CD14-positive monocyte (primary cell): Measurements from ENCODE around the gene ZNF653. TPM values are rescaled to one million over a fixed set of nuclear protein-coding genes. Genes with fewer than 3 reads are reported as not detected.
A peak's percentile ranks its signal among the peaks of the same experiment; 100 is the strongest.

Source experiments
- DNase-seq, 3 donors: peaks; one replicate each; pipeline ENCODE4 v3.0.0-alpha.2; 2011 to 2022
- H2AFZ ChIP-seq: 2 replicates; pipeline ENCODE4 v1.6.0; 2012; ENCODE audit warnings: mild to moderate bottlenecking, low read depth, low read length, inconsistent platforms; ENCODE audit not compliant: insufficient read depth, poor library complexity, severe bottlenecking
- H3K27ac ChIP-seq, 2 donors: 1 replicate in 1 of 2; 2 replicates in 1 of 2; pipeline ENCODE4 v1.5.1; 2012 to 2013; ENCODE audit warnings: low read length in 2 of 2, control low read depth in 1 of 2, inconsistent platforms in 1 of 2, low read depth in 1 of 2, mild to moderate bottlenecking in 1 of 2
- H3K27me3 ChIP-seq, 2 donors: one replicate each; pipeline versions ENCODE4 v1.6.0 to v1.6.1; 2011 to 2013; ENCODE audit warnings: low read length in 2 of 2; ENCODE audit not compliant: control insufficient read depth in 2 of 2, insufficient read depth in 2 of 2
- H3K36me3 ChIP-seq, 2 donors: replicated peaks in 1 of 2; 1 replicate in 1 of 2; 2 replicates in 1 of 2; pipeline versions ENCODE4 v1.5.1 to v1.6.1; 2012 to 2013; ENCODE audit warnings: low read length in 2 of 2, control low read depth in 1 of 2, inconsistent platforms in 1 of 2, mild to moderate bottlenecking in 1 of 2; ENCODE audit not compliant: insufficient read depth in 2 of 2, control insufficient read depth in 1 of 2
- H3K4me1 ChIP-seq, 2 donors: 1 replicate in 1 of 2; 2 replicates in 1 of 2; pipeline versions ENCODE4 v1.5.1 to v1.6.1; 2012 to 2013; ENCODE audit warnings: low read length in 2 of 2, control low read depth in 1 of 2, inconsistent platforms in 1 of 2, mild to moderate bottlenecking in 1 of 2, moderate library complexity in 1 of 2; ENCODE audit not compliant: insufficient read depth in 2 of 2, control insufficient read depth in 1 of 2
- H3K4me2 ChIP-seq: replicated peaks from 2 replicates; pipeline ENCODE3; 2012; ENCODE audit warnings: low read length, moderate library complexity, mild to moderate bottlenecking; ENCODE audit not compliant: poor library complexity, severe bottlenecking; ENCODE audit errors: extremely low read depth
- H3K4me3 ChIP-seq, 3 experiments: fragments of 200-600 bp in 1 of 3; sonication (generic) in 1 of 3; replicated peaks in 1 of 3; 1 replicate in 2 of 3; 2 replicates in 1 of 3; pipeline ENCODE4 v1.5.1; 2011 to 2013; ENCODE audit warnings: low read length in 3 of 3, mild to moderate bottlenecking in 3 of 3, control low read depth in 2 of 3, low read depth in 2 of 3, inconsistent platforms in 1 of 3, moderate library complexity in 1 of 3
- H3K79me2 ChIP-seq: 2 replicates; pipeline ENCODE4 v1.6.0; 2012; ENCODE audit warnings: mild to moderate bottlenecking, control low read depth, inconsistent platforms, low read length, moderate library complexity; ENCODE audit not compliant: insufficient read depth
- H3K9ac ChIP-seq: 2 replicates; pipeline ENCODE4 v1.6.0; 2017; ENCODE audit warnings: low read length, mild to moderate bottlenecking; ENCODE audit not compliant: insufficient read depth, poor library complexity, severe bottlenecking
- H3K9me3 ChIP-seq, 2 donors: replicated peaks in 1 of 2; 1 replicate in 1 of 2; 2 replicates in 1 of 2; pipeline versions ENCODE4 v1.5.1 to v1.6.1; 2012 to 2013; ENCODE audit warnings: low read length in 2 of 2, control low read depth in 1 of 2; ENCODE audit not compliant: control insufficient read depth in 1 of 2, insufficient read depth in 1 of 2
- H4K20me1 ChIP-seq: 2 replicates; pipeline ENCODE4 v1.6.0; 2012; ENCODE audit warnings: mild to moderate bottlenecking, low read length, control low read depth, moderate library complexity; ENCODE audit not compliant: insufficient read depth
- H3K27ac Mint-ChIP-seq, 7 donors: one replicate each; pipeline ENCODE4 v1.8.0; 2020; ENCODE audit warnings: mild to moderate bottlenecking in 7 of 7, mixed read lengths in 7 of 7, moderate library complexity in 6 of 7, inconsistent platforms in 2 of 7
- H3K27me3 Mint-ChIP-seq, 3 donors: one replicate each; pipeline ENCODE4 v1.8.0; 2021 to 2022; ENCODE audit warnings: low read depth in 3 of 3, mild to moderate bottlenecking in 3 of 3, mixed read lengths in 3 of 3, moderate library complexity in 3 of 3, inconsistent platforms in 1 of 3
- H3K36me3 Mint-ChIP-seq, 2 donors: one replicate each; pipeline ENCODE4 v1.8.0; 2020; ENCODE audit warnings: mixed read lengths in 2 of 2, inconsistent platforms in 1 of 2, mild to moderate bottlenecking in 1 of 2
- H3K4me1 Mint-ChIP-seq: one replicate; pipeline ENCODE4 v1.8.0; 2020; ENCODE audit warnings: mild to moderate bottlenecking, mixed read lengths
- H3K4me3 Mint-ChIP-seq, 2 donors: one replicate each; pipeline ENCODE4 v1.8.0; 2020; ENCODE audit warnings: mild to moderate bottlenecking in 2 of 2, mixed read lengths in 2 of 2, moderate library complexity in 1 of 2
- H3K9me3 Mint-ChIP-seq, 7 donors: one replicate each; pipeline ENCODE4 v1.8.0; 2020 to 2022; ENCODE audit warnings: mixed read lengths in 7 of 7, mild to moderate bottlenecking in 6 of 7, moderate library complexity in 6 of 7, inconsistent platforms in 2 of 7
- CTCF ChIP-seq: fragments of 200-600 bp; IDR thresholded peaks from one replicate; pipeline ENCODE4 v1.8.0; 2022; ENCODE audit warnings: antibody characterized with exemption, mild to moderate bottlenecking
- WGBS: methylation state at CpG from one replicate; pipeline ENCODE4 v1.1.5; 2013; ENCODE audit warnings: missing lambda C conversion rate; ENCODE audit not compliant: insufficient coverage; 5-methylcytosine and 5-hydroxymethylcytosine counted together
- intact Hi-C, 2 donors: fragments of 100-400 bp; cut with micrococcal nuclease; formaldehyde crosslinking; loops; one replicate each; pipeline versions ENCODE4 v1.15.0 to v1.15.1; 2023
- polyA plus RNA-seq, 3 donors: library from polyadenylated mRNA; depleted of rRNA in 1 of 3; unstranded in 2 of 3; stranded (reverse) in 1 of 3; fragments of 300-500 nt in 2 of 3; fragments of >200 nt in 1 of 3; fragmentation: Illumina TruSeq in 2 of 3; gene quantifications; 1 replicate in 2 of 3; 2 replicates in 1 of 3; pipeline ENCODE4 v1.2.3, GENCODE V29; 2012 to 2021

ZNF653 gene
- polyA plus RNA-seq, 3 donors = 0.88 to 8.1 (median 1.2) TPM

DNA sequence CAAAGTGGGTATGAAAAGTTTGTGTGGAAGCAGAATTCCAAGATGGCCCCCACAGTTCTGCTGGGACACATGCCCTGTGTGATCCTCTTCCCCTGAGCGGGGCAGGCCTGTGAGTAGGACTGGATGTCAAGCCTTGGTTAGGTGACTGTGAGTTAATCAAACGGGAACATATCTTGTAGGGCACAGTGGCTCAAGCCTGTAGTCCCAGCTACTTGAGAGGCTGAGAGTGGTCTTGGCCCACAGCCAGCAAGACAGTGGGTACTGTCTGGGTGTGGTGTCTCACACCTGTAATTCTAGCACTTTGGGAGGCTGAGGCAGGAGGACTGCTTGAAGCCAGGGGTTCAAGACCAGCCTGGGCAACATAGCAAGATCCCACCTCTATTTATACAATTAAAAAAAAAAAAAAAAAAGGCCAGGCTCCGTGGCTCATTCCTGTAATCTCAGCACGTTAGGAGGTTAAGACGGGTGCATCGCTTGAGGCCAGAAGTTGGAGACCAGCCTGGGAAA, 6.4 kb downstream of the ZNF653 start:
- Mint-ChIP-seq H3K27me3 (peaks cover 0 to 3% (median 0%) of the 10 kb centered on the region in 3 donors), H3K27ac (peak overlapping the region in 1 of 7 donors; percentile 83), H3K36me3 (peaks cover 25 to 39% of the 10 kb centered on the region in 2 donors), H3K4me1 (no peaks in the 10 kb centered on the region), H3K4me3 (no peak overlapping the region), H3K9me3 (no peaks in the 10 kb centered on the region)
- Histone ChIP-seq H2AFZ (no peak overlapping the region), H3K27ac (no peak overlapping the region), H3K4me2 (no peak overlapping the region), H3K27me3 (no peaks in the 10 kb centered on the region), H3K36me3 (peaks cover 20 to 22% of the 10 kb centered on the region in 2 donors), H3K4me3 (no peak overlapping the region), H3K79me2 (no peaks in the 10 kb centered on the region), H3K9ac (no peak overlapping the region), H3K9me3 (no peaks in the 10 kb centered on the region), H4K20me1 (no peaks in the 10 kb centered on the region), H3K4me1 (no peaks in the 10 kb centered on the region)
- 100% methylated on average over 1 of the region's 6 CpGs for WGBS
- intact Hi-C loops = no loop called here
- no peak for DNase-seq
- no peak for TF ChIP-seq CTCF

DNA sequence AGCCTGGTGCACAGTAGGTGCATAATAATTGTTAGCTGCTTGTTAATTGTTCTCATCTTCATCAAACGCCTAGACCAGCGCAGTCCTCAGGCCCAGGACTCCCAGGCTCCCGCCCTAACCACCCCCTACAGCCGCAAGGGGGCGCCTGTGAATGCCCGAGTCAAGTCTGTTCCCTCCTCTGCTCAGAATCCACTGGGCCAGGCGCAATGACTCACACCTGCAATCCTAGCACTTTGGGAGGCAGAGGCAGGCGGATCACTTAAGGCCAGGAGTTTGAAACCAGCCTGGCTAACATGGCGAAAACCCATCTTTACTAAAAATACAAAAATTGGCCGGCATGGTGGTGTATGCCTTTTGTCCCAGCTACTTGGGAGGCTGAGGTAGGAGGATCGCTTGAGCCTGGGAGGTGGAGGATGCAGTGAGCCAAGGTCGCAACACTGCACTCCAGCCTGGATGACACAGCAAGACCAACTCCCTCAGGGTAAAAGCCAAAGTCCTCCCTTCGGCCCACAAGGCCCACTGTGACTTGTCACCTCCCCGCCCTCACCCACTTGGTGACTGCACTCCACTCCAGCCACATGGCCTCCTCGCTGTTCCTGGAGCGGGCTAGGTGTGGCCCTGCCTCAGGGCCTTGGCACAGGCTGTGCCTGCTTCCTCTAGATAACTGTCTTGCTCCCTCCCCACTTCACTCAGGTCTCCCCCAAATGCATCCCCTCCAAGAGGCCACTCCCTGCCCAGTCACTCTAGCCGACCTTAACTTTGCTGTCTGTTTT, 9.1 kb downstream of the ZNF653 start:
- peaks cover 31 to 57% of the 10 kb centered on the region in 2 donors for H3K36me3 Mint-ChIP-seq

More for the DNA sequence above, 9.1 kb downstream of the ZNF653 start:
- H3K27ac Mint-ChIP-seq = peak overlapping the region in 2 of 7 donors; percentile 40 to 71
- intact Hi-C loops = no loop called here
- H3K36me3 ChIP-seq = peaks cover 22 to 23% of the 10 kb centered on the region in 2 donors
- no peaks in the 10 kb centered on the region for H3K4me1 ChIP-seq
- H3K4me1 Mint-ChIP-seq = no peaks in the 10 kb centered on the region
- H3K9me3 Mint-ChIP-seq = no peaks in the 10 kb centered on the region
- H3K4me3 ChIP-seq = no peak overlapping the region
- no peaks in the 10 kb centered on the region for H4K20me1 ChIP-seq
- no peak overlapping the region for H3K27ac ChIP-seq
- no peak overlapping the region for H3K4me2 ChIP-seq
- H3K79me2 ChIP-seq = no peaks in the 10 kb centered on the region
- peaks cover 0 to 2% (median 0%) of the 10 kb centered on the region in 3 donors for H3K27me3 Mint-ChIP-seq
- no peak overlapping the region for H3K4me3 Mint-ChIP-seq
- H3K27me3 ChIP-seq = no peaks in the 10 kb centered on the region
- WGBS = 64% methylated on average over 11 of the region's 17 CpGs
- H3K9me3 ChIP-seq = no peaks in the 10 kb centered on the region
- no peak overlapping the region for H3K9ac ChIP-seq
- peak; percentile 61 for TF ChIP-seq CTCF
- peak; percentile 33 to 68 (median 41) for DNase-seq
- no peak overlapping the region for H2AFZ ChIP-seq
